MCF 10A (cell line): Measurements from ENCODE around the gene PDRG1. TPM values are rescaled to one million over a fixed set of nuclear protein-coding genes. Genes with fewer than 3 reads are reported as not detected.
"Not testable (repeated sequence)": the region's sequence is repeated elsewhere in the genome, so short reads cannot be mapped to it uniquely, and the experiment has no call there.

Experiments
- BruUV-seq: library from RNA; stranded (reverse); fragments of 400-500 nt; replicated peaks from 2 replicates; lab custom pipeline; 2021; lab: Mats Ljungman, UMichigan
- CTCF ChIA-PET: fragments of 300-600 bp; sonication (Branson Sonifier 250); formaldehyde crosslinking; extraction: SDS; loops from one replicate; lab custom pipeline; 2021; ENCODE audit warnings: antibody characterized with exemption, inconsistent platforms; lab: Yijun Ruan, JAX
- POLR2A ChIA-PET: fragments of 300-600, 350-650 bp; sonication (Branson Sonifier 250); formaldehyde crosslinking; extraction: SDS; loops from one replicate; lab custom pipeline; 2020; ENCODE audit warnings: antibody characterized with exemption, inconsistent platforms; lab: Yijun Ruan, JAX
- DNase-seq: peaks from one replicate; pipeline ENCODE4 v3.0.0-alpha.2; 2018; ENCODE audit not compliant: unreplicated experiment
- H3K27ac Mint-ChIP-seq: one replicate; pipeline ENCODE4 v1.8.0; 2022; ENCODE audit warnings: mild to moderate bottlenecking, low read depth, mixed read lengths; ENCODE audit not compliant: unreplicated experiment
- H3K27me3 Mint-ChIP-seq: one replicate; pipeline ENCODE4 v1.8.0; 2022; ENCODE audit warnings: mixed read lengths; ENCODE audit not compliant: insufficient read depth, unreplicated experiment
- H3K36me3 Mint-ChIP-seq: one replicate; pipeline ENCODE4 v1.8.0; 2022; ENCODE audit warnings: mild to moderate bottlenecking, moderate library complexity, mixed read lengths; ENCODE audit not compliant: insufficient read depth, unreplicated experiment
- H3K4me1 Mint-ChIP-seq: one replicate; pipeline ENCODE4 v1.8.0; 2022; ENCODE audit warnings: mixed read lengths; ENCODE audit not compliant: insufficient read depth, unreplicated experiment
- H3K4me3 Mint-ChIP-seq: one replicate; pipeline ENCODE4 v1.8.0; 2022; ENCODE audit warnings: mild to moderate bottlenecking, moderate library complexity, mixed read lengths; ENCODE audit not compliant: unreplicated experiment
- H3K9me3 Mint-ChIP-seq: one replicate; pipeline ENCODE4 v1.8.0; 2022; ENCODE audit warnings: mixed read lengths; ENCODE audit not compliant: unreplicated experiment
- intact Hi-C: fragments of 100-400 bp; cut with micrococcal nuclease; formaldehyde crosslinking; loops from 2 replicates; pipeline ENCODE4 v1.14.1; 2022
- total RNA-seq: library from RNA; stranded (reverse); gene quantifications from 2 replicates; pipeline ENCODE4 v1.2.3, GENCODE V29; 2022
- TF ChIP-seq, protein P1 (sequence below): fragments of 200-600 bp; IDR thresholded peaks from one replicate; pipeline ENCODE4 v1.8.0; 2022; ENCODE audit warnings: antibody characterized with exemption, mild to moderate bottlenecking; ENCODE audit not compliant: unreplicated experiment

Gene PDRG1
- total RNA-seq, 1 experiment from 2014 or later: 16.3 TPM

DNA sequence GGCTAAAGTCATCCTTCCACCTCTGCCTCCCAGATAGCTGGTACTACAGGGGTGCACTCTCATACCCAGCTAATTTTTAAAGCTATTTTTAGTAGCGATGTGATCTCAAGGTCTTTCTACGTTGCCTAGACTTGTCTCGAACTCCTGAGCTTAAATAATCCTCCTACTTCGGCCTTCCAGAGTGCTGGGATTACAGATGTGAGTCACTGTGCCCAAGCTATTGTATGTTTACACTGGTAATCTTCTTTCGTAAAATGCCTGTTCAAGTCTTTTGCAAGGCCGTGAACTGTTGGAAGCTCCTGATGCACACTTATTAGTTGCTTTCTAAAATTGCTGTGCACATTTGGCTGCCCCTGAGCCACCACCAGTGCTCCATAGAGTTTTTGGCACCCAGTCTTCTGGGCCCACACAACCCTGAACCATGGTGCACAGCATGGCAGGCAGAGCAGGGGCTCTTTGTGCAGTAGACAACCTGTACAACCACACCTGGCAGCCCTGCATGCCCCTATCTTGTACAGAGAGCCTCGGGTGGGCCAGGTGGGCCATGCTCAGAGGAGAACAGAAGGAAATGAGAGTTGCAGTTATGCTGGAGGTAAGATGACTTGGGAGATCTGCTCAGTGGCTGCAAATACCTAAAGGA, 33.3 kb downstream of the PDRG1 start:
- DNase-seq: peak; percentile 10
- Mint-ChIP-seq H3K27me3 (peaks cover 37% of the 10 kb centered on the region), H3K36me3 (no peaks in the 10 kb centered on the region), H3K4me3 (no peak overlapping the region), H3K4me1 (no peaks in the 10 kb centered on the region), H3K9me3 (no peaks in the 10 kb centered on the region), H3K27ac (no peak overlapping the region)
- BruUV-seq: no TSS peak
- POLR2A ChIA-PET: interaction anchor here (0.8 kb wide), 1 partner anchor 34 kb away, joined by 3 read pairs; the partner anchor contains the start of gene PDRG1
- TF ChIP-seq, protein P1, sequence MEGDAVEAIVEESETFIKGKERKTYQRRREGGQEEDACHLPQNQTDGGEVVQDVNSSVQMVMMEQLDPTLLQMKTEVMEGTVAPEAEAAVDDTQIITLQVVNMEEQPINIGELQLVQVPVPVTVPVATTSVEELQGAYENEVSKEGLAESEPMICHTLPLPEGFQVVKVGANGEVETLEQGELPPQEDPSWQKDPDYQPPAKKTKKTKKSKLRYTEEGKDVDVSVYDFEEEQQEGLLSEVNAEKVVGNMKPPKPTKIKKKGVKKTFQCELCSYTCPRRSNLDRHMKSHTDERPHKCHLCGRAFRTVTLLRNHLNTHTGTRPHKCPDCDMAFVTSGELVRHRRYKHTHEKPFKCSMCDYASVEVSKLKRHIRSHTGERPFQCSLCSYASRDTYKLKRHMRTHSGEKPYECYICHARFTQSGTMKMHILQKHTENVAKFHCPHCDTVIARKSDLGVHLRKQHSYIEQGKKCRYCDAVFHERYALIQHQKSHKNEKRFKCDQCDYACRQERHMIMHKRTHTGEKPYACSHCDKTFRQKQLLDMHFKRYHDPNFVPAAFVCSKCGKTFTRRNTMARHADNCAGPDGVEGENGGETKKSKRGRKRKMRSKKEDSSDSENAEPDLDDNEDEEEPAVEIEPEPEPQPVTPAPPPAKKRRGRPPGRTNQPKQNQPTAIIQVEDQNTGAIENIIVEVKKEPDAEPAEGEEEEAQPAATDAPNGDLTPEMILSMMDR: no peak
- intact Hi-C loops: no loop called here
- CTCF ChIA-PET: interaction anchor here (0.6 to 1.2 kb wide), 5 partner anchors 33 to 558 kb away, joined by 3 to 6 read pairs (median 3); partner anchors contain the start of genes PDRG1 and XKR7

DNA sequence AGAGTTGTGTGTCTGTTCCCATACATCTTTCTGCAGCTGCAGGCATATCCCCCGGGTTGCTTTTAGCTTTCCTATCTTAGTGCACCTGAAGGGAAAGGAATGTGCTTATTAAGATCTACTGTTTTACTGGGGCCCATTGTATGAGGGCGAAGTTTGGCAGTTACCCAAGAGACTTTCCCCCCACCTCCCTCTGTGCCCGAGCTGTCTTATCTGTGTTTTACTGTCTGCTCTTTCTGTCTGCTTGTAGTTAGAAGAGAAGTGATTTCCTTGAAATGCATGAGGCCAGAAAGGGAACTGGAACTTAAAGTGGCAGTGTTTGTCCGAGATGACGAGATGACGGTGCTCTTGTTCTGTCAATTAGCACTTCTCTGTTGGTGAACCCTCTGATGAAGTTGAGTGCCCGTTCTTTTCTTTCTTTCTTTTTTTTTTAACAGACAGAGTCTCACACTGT, 33.9 kb downstream of the PDRG1 start:
- BruUV-seq, H3K9me3 Mint-ChIP-seq, H3K4me1 Mint-ChIP-seq, H3K27ac Mint-ChIP-seq, POLR2A ChIA-PET, H3K4me3 Mint-ChIP-seq, DNase-seq, H3K36me3 Mint-ChIP-seq, intact Hi-C loops: not testable (repeated sequence)
- CTCF ChIA-PET: interaction anchor here (0.6 to 1.2 kb wide), 3 partner anchors 34 to 558 kb away, joined by 3 to 6 read pairs (median 3); partner anchors contain the start of gene PDRG1
- H3K27me3 Mint-ChIP-seq: peaks cover 31% of the 10 kb centered on the region

DNA sequence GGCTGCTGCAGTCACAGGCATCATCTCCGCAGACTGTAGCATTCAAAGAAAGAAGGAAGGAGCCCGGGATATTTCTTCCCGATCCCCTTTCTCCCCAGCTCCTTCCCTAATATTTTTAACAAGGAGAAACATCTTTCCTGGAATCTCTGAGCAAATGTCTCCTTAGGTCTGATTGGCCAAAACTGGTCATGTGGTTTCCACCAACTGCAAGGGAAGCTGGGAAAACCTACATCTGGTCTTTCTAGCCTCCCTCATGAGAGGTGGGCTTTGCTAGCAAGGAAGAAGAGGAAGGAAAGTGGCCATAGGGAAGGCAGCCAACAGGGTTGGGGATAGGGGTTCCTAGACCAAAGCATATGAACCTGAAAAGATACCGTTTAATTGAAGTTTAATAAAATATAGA, 35.1 kb downstream of the PDRG1 start:
- H3K27ac Mint-ChIP-seq: no peak overlapping the region
- POLR2A ChIA-PET: no interaction called here
- no peak for DNase-seq
- no peaks in the 10 kb centered on the region for H3K36me3 Mint-ChIP-seq
- H3K9me3 Mint-ChIP-seq: no peaks in the 10 kb centered on the region
- no peaks in the 10 kb centered on the region for H3K4me1 Mint-ChIP-seq
- no TSS peak for BruUV-seq
- TF ChIP-seq, protein P1: no peak
- CTCF ChIA-PET: interaction anchor here (0.6 to 0.7 kb wide), 2 partner anchors 101 to 736 kb away, joined by 3 read pairs; no protein-coding TSS in a partner anchor
- peaks cover 20% of the 10 kb centered on the region for H3K27me3 Mint-ChIP-seq
- intact Hi-C loops: no loop called here
- no peak overlapping the region for H3K4me3 Mint-ChIP-seq

- CTCF ChIA-PET: no interaction called here
- intact Hi-C loops: no loop called here
- no peaks in the 10 kb centered on the region for H3K9me3 Mint-ChIP-seq
- no peak overlapping the region for H3K4me3 Mint-ChIP-seq
- no peaks in the 10 kb centered on the region for H3K36me3 Mint-ChIP-seq
- H3K27ac Mint-ChIP-seq: no peak overlapping the region
- no TSS peak for BruUV-seq
- no peaks in the 10 kb centered on the region for H3K4me1 Mint-ChIP-seq
- DNase-seq: no peak
- TF ChIP-seq, protein P1: no peak
- POLR2A ChIA-PET: no interaction called here
- peaks cover 20% of the 10 kb centered on the region for H3K27me3 Mint-ChIP-seq
Measured at GRCh38 chr20:31915491-31916280, 36.2 kb downstream of the PDRG1 start.
